ENCODE measurements around the gene TMEM18. TPM values are rescaled to one million over a fixed set of nuclear protein-coding genes. Genes with fewer than 3 reads are reported as not detected.

Gene TMEM18
- total RNA-seq, 2 experiments from 2014 or later, result 25.6 to 26.3 TPM

DNA sequence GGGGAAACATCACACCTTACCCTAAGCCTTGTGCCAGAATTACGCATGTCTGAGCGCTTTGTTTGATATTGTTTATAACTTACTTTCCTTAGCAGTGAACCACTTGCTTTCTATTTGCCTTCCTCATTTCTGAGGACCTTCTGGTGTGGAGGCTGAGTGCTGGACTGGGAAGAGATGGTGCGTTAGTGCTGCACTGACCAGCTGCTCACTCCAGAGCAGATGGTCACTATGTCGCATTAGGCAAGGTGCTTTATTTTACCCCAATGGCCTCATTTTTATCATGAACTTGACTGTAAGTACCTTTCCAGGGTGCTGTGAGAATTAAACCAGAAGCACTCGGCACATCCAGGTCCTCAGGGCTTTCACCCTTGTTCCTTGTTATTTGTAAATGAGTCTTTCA lies 46.6 kb upstream of the TMEM18 start:
- intact Hi-C loops (cut with DNase I, micrococcal nuclease), result no loop called here
- no peaks in the 10 kb centered on the region for H3K9me3 Mint-ChIP-seq
- Histone ChIP-seq H3K4me1 (ENCODE audit: insufficient read depth, low read length) (no peaks in the 10 kb centered on the region), H3K4me3 (ENCODE audit: low read length) (no peak overlapping the region), H3K27ac (ENCODE audit: low read depth in 1 of 2, low read length in 2 of 2) (no peak overlapping the region), H3K9me3 (ENCODE audit: control insufficient read depth in 1 of 2, insufficient read depth in 1 of 2, low read length in 2 of 2) (no peaks in the 10 kb centered on the region), H3K27me3 (ENCODE audit: control insufficient read depth in 1 of 2, insufficient read depth in 2 of 2, low read length in 2 of 2) (peaks cover 0 to 3% of the 10 kb centered on the region in 2 experiments), H3K36me3 (ENCODE audit: insufficient read depth, low read length) (no peaks in the 10 kb centered on the region)
- peaks cover 51% of the 10 kb centered on the region for H3K27me3 Mint-ChIP-seq
- no peak for ATAC-seq (ENCODE audit: poor library complexity)
- H3K4me3 Mint-ChIP-seq, result no peak overlapping the region
- no peaks in the 10 kb centered on the region for H3K4me1 Mint-ChIP-seq (ENCODE audit: low read depth)
- TF ChIP-seq, protein P1, sequence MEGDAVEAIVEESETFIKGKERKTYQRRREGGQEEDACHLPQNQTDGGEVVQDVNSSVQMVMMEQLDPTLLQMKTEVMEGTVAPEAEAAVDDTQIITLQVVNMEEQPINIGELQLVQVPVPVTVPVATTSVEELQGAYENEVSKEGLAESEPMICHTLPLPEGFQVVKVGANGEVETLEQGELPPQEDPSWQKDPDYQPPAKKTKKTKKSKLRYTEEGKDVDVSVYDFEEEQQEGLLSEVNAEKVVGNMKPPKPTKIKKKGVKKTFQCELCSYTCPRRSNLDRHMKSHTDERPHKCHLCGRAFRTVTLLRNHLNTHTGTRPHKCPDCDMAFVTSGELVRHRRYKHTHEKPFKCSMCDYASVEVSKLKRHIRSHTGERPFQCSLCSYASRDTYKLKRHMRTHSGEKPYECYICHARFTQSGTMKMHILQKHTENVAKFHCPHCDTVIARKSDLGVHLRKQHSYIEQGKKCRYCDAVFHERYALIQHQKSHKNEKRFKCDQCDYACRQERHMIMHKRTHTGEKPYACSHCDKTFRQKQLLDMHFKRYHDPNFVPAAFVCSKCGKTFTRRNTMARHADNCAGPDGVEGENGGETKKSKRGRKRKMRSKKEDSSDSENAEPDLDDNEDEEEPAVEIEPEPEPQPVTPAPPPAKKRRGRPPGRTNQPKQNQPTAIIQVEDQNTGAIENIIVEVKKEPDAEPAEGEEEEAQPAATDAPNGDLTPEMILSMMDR (IDR thresholded peaks at IDR 0.05), result no peak
- POLR2A ChIA-PET, result no interaction called here
- no peak for DNase-seq
- no peaks in the 10 kb centered on the region for H3K36me3 Mint-ChIP-seq (ENCODE audit: low read depth)
- CTCF ChIA-PET, result no interaction called here
- no peak overlapping the region for H3K27ac Mint-ChIP-seq

GRCh38 chr2:720842-721241 lies 43.6 kb upstream of the TMEM18 start:
- H3K4me1 Mint-ChIP-seq (ENCODE audit: low read depth), result no peaks in the 10 kb centered on the region

DNA sequence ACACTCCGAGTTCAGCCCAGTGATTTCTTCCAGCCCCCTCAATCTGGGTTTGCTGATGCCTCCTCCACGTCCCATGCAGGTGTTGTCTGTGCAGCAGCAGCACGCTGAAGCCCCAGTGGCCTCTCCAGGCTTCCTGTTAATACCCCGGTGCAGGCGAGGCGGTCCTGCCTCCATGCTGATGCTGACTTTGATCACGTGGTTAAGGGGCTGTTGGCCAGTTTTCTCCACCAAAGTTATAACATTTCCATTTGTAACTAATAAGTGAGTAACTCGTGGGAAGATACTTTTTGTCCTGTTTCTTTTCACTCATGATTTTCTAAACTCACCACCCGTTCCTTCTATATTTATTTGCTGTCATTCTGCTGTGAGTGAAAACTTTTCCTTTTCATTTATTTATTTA lies 42.5 kb upstream of the TMEM18 start:
- DNase-seq (no peak), ATAC-seq (ENCODE audit: poor library complexity) (no peak)
- POLR2A ChIA-PET, result no interaction called here
- CTCF ChIA-PET, result no interaction called here
- Histone ChIP-seq H3K4me3 (ENCODE audit: low read length) (no peak overlapping the region), H3K4me1 (ENCODE audit: insufficient read depth, low read length) (no peaks in the 10 kb centered on the region), H3K27ac (ENCODE audit: low read depth in 1 of 2, low read length in 2 of 2) (no peak overlapping the region), H3K27me3 (ENCODE audit: control insufficient read depth in 1 of 2, insufficient read depth in 2 of 2, low read length in 2 of 2) (peaks cover 3 to 5% of the 10 kb centered on the region in 2 experiments), H3K9me3 (ENCODE audit: control insufficient read depth in 1 of 2, insufficient read depth in 1 of 2, low read length in 2 of 2) (no peaks in the 10 kb centered on the region), H3K36me3 (ENCODE audit: insufficient read depth, low read length) (no peaks in the 10 kb centered on the region)
- TF ChIP-seq, protein P1 (IDR thresholded peaks at IDR 0.05), result no peak
- no peak overlapping the region for H3K27ac Mint-ChIP-seq
- H3K9me3 Mint-ChIP-seq, result no peaks in the 10 kb centered on the region
- intact Hi-C loops (cut with DNase I, micrococcal nuclease), result no loop called here
- peaks cover 70% of the 10 kb centered on the region for H3K27me3 Mint-ChIP-seq
- H3K36me3 Mint-ChIP-seq (ENCODE audit: low read depth), result no peaks in the 10 kb centered on the region
- no peaks in the 10 kb centered on the region for H3K4me1 Mint-ChIP-seq (ENCODE audit: low read depth)
- no peak overlapping the region for H3K4me3 Mint-ChIP-seq

More at GRCh38 chr2:720842-721241, 43.6 kb upstream of the TMEM18 start:
- Mint-ChIP-seq H3K9me3 (no peaks in the 10 kb centered on the region), H3K27ac (no peak overlapping the region), H3K27me3 (peaks cover 73% of the 10 kb centered on the region), H3K36me3 (ENCODE audit: low read depth) (no peaks in the 10 kb centered on the region), H3K4me3 (no peak overlapping the region)
- H3K36me3 ChIP-seq (ENCODE audit: insufficient read depth, low read length), result no peaks in the 10 kb centered on the region
- H3K27ac ChIP-seq (ENCODE audit: low read depth in 1 of 2, low read length in 2 of 2), result no peak overlapping the region
- H3K4me3 ChIP-seq (ENCODE audit: low read length), result no peak overlapping the region
- H3K4me1 ChIP-seq (ENCODE audit: insufficient read depth, low read length), result no peaks in the 10 kb centered on the region
- ATAC-seq (ENCODE audit: poor library complexity), result no peak
- no peak for DNase-seq
- intact Hi-C loops (cut with DNase I, micrococcal nuclease), result no loop called here
- ChIA-PET POLR2A (no interaction called here), CTCF (no interaction called here)
- peaks cover 3 to 5% of the 10 kb centered on the region in 2 experiments for H3K27me3 ChIP-seq (ENCODE audit: control insufficient read depth in 1 of 2, insufficient read depth in 2 of 2, low read length in 2 of 2)
- TF ChIP-seq, protein P1 (IDR thresholded peaks at IDR 0.05), result no peak
- no peaks in the 10 kb centered on the region for H3K9me3 ChIP-seq (ENCODE audit: control insufficient read depth in 1 of 2, insufficient read depth in 1 of 2, low read length in 2 of 2)
